ENCODE data around the gene ZSCAN23. TPM values are rescaled to one million over a fixed set of nuclear protein-coding genes. Genes with fewer than 3 reads are reported as not detected.

ZSCAN23 gene
- total RNA-seq, 1 donor from 2014 or later = 1.6 TPM

DNA sequence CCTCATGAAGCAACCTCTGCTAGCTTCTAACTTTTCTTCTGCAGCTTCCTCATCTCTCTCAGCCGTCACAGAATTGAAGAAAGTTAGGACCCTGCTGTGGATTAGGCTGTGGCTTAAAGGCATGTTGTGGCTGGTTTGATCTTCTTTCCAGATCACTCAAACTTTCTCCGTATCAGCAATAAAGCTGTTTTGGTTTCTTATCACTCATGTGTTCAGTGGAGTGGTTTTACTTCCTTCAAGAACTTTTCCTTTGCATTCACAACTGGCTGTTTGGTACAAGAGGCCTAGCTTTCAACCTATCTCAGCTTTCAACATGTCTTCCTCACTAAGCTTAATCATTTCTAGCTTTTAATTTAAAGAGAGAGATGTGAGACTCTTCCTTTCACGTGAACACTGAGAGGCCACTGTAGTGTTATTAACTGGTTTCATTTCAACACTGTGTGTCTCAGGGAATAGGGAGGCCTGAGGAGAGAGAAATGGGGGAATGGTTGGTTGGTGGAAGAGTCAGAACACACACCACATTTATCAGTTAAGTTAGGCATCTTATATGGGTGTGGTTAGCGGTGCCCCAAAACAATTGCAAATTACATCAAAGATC, 17.2 kb downstream of the ZSCAN23 start:
- Histone ChIP-seq H3K27me3 (ENCODE audit: control insufficient read depth, insufficient read depth, low read length) (no peaks in the 10 kb centered on the region), H3K36me3 (ENCODE audit: control insufficient read depth, insufficient read depth, low read length) (peaks cover 1% of the 10 kb centered on the region), H3K4me3 (ENCODE audit: low read depth, low read length) (no peak overlapping the region)
- TF ChIP-seq, protein P1, sequence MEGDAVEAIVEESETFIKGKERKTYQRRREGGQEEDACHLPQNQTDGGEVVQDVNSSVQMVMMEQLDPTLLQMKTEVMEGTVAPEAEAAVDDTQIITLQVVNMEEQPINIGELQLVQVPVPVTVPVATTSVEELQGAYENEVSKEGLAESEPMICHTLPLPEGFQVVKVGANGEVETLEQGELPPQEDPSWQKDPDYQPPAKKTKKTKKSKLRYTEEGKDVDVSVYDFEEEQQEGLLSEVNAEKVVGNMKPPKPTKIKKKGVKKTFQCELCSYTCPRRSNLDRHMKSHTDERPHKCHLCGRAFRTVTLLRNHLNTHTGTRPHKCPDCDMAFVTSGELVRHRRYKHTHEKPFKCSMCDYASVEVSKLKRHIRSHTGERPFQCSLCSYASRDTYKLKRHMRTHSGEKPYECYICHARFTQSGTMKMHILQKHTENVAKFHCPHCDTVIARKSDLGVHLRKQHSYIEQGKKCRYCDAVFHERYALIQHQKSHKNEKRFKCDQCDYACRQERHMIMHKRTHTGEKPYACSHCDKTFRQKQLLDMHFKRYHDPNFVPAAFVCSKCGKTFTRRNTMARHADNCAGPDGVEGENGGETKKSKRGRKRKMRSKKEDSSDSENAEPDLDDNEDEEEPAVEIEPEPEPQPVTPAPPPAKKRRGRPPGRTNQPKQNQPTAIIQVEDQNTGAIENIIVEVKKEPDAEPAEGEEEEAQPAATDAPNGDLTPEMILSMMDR (IDR thresholded peaks at IDR 0.05; ENCODE audit: insufficient read depth, low read length, poor library complexity, severe bottlenecking) = no peak
- no peak for DNase-seq (ENCODE audit: low read depth)

DNA sequence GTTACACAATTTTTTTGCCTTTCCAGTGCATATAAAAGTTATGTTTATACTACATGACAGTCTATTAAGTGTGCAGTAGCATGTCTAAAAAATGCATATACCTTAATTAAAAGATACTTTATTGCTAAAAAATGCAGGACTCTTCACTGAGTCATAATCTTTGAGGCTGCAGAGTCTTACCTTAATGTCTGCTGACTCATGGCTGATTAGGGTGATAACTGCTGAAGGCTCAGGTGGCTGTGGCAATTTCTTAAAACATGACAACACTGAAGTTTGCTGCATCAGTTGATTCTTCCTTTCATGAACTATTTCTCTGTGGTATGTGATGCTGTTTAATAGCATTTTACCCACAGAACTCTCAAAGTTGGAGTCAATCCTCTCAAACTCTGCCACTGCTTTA, 19.1 kb downstream of the ZSCAN23 start:
- no peak for DNase-seq (ENCODE audit: low read depth)
- peaks cover 1% of the 10 kb centered on the region for H3K36me3 ChIP-seq (ENCODE audit: control insufficient read depth, insufficient read depth, low read length)
- no peaks in the 10 kb centered on the region for H3K27me3 ChIP-seq (ENCODE audit: control insufficient read depth, insufficient read depth, low read length)
- no peak overlapping the region for H3K4me3 ChIP-seq (ENCODE audit: low read depth, low read length)
- TF ChIP-seq, protein P1 (IDR thresholded peaks at IDR 0.05; ENCODE audit: insufficient read depth, low read length, poor library complexity, severe bottlenecking) = no peak

DNA sequence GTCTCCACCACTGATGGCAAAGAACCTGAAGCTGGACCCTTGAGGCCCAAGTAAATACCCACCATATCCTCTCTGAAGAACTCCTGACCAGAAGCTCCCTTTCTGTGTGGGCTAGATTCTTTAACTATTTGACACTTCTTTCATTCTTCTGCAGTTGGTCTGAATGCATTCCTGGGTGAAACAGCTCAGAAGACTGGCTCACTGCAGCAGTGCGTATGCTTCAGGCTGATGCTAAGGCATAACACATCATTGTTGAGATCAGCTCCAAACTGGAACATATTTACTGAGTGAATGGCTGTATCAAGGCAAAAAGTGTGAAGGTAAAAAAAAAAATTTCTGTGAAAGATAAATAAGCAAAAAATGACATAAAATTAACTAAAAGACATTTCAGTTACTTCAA, 19.7 kb downstream of the ZSCAN23 start:
- no peak overlapping the region for H3K4me3 ChIP-seq (ENCODE audit: low read depth, low read length)
- peaks cover 1% of the 10 kb centered on the region for H3K36me3 ChIP-seq (ENCODE audit: control insufficient read depth, insufficient read depth, low read length)
- TF ChIP-seq, protein P1 (IDR thresholded peaks at IDR 0.05; ENCODE audit: insufficient read depth, low read length, poor library complexity, severe bottlenecking) = no peak
- H3K27me3 ChIP-seq (ENCODE audit: control insufficient read depth, insufficient read depth, low read length) = no peaks in the 10 kb centered on the region
- DNase-seq (ENCODE audit: low read depth) = no peak

DNA sequence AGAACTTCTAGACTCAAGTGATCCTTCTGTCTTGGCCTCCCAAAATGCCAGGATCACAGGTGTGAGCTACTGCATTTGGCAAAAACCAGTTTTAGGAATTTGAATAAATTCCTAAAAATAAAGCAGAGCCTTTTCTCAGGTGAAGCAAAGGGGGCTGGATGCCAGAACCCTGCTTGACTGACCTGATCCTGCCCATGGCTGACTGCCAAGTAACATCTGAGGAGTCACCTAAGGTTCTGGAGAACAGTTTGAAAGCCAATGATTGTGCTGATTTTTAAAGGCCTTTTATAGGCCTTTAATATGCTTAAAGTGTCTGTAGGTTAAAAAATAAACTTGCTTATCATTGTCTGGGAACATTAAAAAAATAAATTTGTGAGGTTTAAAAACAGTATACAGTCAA, 29.6 kb downstream of the ZSCAN23 start:
- H3K27me3 ChIP-seq (ENCODE audit: control insufficient read depth, insufficient read depth, low read length) = no peaks in the 10 kb centered on the region

DNA sequence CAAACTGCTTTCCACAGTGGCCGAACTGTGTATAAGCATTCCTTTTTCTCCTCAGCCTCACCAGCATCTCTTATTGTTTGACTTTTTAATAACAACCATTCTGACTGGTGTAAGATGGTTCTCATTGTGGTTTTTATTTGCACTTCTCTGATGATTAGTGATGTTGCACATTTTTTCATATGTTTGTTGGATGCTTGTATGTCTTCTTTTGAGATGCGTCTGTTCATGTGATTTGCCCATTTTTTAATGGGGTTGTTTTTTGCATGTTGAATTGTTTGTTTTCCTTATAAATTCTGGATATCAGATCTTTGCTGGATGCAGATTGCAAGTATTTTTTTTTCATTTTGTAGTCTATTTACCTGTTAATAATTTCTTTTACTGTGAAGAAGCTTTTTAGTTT, 32.5 kb downstream of the ZSCAN23 start:
- DNase-seq (ENCODE audit: low read depth) = no peak

More for the DNA sequence above, 29.6 kb downstream of the ZSCAN23 start:
- no peak for DNase-seq (ENCODE audit: low read depth)
- H3K36me3 ChIP-seq (ENCODE audit: control insufficient read depth, insufficient read depth, low read length) = no peaks in the 10 kb centered on the region
- H3K4me3 ChIP-seq (ENCODE audit: low read depth, low read length) = no peak overlapping the region
- TF ChIP-seq, protein P1 (IDR thresholded peaks at IDR 0.05; ENCODE audit: insufficient read depth, low read length, poor library complexity, severe bottlenecking) = no peak

More for the DNA sequence above, 32.5 kb downstream of the ZSCAN23 start:
- Histone ChIP-seq H3K27me3 (ENCODE audit: control insufficient read depth, insufficient read depth, low read length) (no peaks in the 10 kb centered on the region), H3K4me3 (ENCODE audit: low read depth, low read length) (no peak overlapping the region), H3K36me3 (ENCODE audit: control insufficient read depth, insufficient read depth, low read length) (no peaks in the 10 kb centered on the region)
- TF ChIP-seq, protein P1 (IDR thresholded peaks at IDR 0.05; ENCODE audit: insufficient read depth, low read length, poor library complexity, severe bottlenecking) = no peak
